Fibroblast of peridontal ligament (primary cell): ENCODE measurements around the gene ELANE.
"Not testable (repeated sequence)": the region's sequence is repeated elsewhere in the genome, so short reads cannot be mapped to it uniquely, and the experiment has no call there.

Experiments used
- DNase-seq: peaks from one replicate; pipeline ENCODE4 v3.0.0-alpha.2; 2010; ENCODE audit errors: extremely low read depth

The ELANE gene

GRCh38 chr19:878751-879561 is 26.9 kb downstream of the ELANE start:
- not testable (repeated sequence) for DNase-seq

- DNase-seq = no peak
Measured at GRCh38 chr19:879711-880438, 27.8 kb downstream of the ELANE start.

GRCh38 chr19:881385-882071 is 29.4 kb downstream of the ELANE start:
- DNase-seq = no peak

GRCh38 chr19:882871-883497 is 30.9 kb downstream of the ELANE start:
- no peak for DNase-seq

- no peak for DNase-seq
Measured at GRCh38 chr19:883661-884211, 31.6 kb downstream of the ELANE start.

GRCh38 chr19:884420-885211 is 32.5 kb downstream of the ELANE start:
- no peak for DNase-seq

GRCh38 chr19:885536-886224 is 33.6 kb downstream of the ELANE start:
- DNase-seq = no peak

GRCh38 chr19:887072-887471 is 35.0 kb downstream of the ELANE start:
- peak; percentile 69 for DNase-seq

- DNase-seq = no peak
Measured at GRCh38 chr19:887599-887998, 35.5 kb downstream of the ELANE start.

- no peak for DNase-seq
Measured at GRCh38 chr19:888581-889385, 36.7 kb downstream of the ELANE start.

GRCh38 chr19:889662-890295 is 37.7 kb downstream of the ELANE start:
- DNase-seq = no peak

GRCh38 chr19:890831-891230 is 38.7 kb downstream of the ELANE start:
- DNase-seq = no peak

- DNase-seq = not testable (repeated sequence)
Measured at GRCh38 chr19:891421-892200, 39.5 kb downstream of the ELANE start.

GRCh38 chr19:892243-892893 is 40.3 kb downstream of the ELANE start:
- peak; percentile 7 for DNase-seq

GRCh38 chr19:892894-893689 is 41.0 kb downstream of the ELANE start, which contains the start of the genes MED16 and RNU6-9:
TSS of gene MED16 (minus strand) at chr19:893187. CDS start at chr19:891131, 2,056 bp downstream.
TSS of gene RNU6-9 (plus strand) at chr19:893484.
- DNase-seq = peak; percentile 93

- no peak for DNase-seq
Measured at GRCh38 chr19:896434-896833, 44.3 kb downstream of the ELANE start.

GRCh38 chr19:896999-897398 is 44.9 kb downstream of the ELANE start:
- no peak for DNase-seq
